GM19025 (cell line): ENCODE measurements around the gene SULT4A1.

ENCODE experiments used
- ATAC-seq: cut with Tn5 transposase; IDR thresholded peaks from one replicate; pipeline ENCODE4 v1.9.1; 2021; ENCODE audit warnings: mild to moderate bottlenecking, low read depth, moderate library complexity; ENCODE audit not compliant: unreplicated experiment

Gene SULT4A1

GRCh38 chr22:43847376-43848289 lies 14.7 kb downstream of the SULT4A1 start:
- ATAC-seq: no peak

DNA sequence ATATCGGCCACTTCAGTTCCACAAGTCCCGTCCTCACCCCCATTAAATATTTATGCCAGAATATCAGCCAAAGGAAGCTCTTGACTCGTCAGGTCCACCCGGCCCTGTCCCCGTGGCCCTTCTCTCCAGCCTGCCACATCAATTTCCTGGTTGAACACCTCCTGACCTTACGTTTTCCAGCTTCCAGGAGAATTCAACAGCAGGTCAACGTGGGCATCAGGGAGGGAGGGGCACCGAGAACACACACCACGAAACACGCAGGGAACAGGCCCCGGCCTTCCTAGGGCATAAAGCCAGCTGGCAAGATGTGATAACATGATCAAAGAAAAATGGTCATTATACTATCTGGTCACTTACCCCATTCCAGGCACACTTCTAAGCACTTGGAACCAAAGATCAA lies 15.3 kb downstream of the SULT4A1 start:
- no peak for ATAC-seq

DNA sequence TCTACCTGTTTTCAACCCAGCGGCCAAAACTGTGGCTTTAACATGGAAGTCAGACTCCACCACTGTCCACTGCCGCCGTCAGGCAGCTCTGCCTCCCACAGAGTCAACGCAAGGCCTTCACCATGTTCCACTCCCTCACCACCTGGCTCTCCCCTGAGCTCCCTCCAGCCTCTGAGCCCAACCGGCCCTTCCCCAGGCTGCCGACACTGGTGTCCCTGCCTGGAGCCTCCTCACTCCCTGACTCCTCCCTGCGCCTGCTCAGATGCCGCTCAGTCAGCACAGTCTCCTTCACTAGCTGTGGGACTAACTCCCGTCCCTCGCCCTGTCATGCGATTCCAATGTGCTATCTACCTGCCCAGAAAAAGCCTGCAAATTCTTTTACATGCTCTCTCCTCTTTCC lies 16.3 kb downstream of the SULT4A1 start:
- ATAC-seq: no peak

GRCh38 chr22:43844560-43845545 lies 17.5 kb downstream of the SULT4A1 start:
- ATAC-seq: no peak

DNA sequence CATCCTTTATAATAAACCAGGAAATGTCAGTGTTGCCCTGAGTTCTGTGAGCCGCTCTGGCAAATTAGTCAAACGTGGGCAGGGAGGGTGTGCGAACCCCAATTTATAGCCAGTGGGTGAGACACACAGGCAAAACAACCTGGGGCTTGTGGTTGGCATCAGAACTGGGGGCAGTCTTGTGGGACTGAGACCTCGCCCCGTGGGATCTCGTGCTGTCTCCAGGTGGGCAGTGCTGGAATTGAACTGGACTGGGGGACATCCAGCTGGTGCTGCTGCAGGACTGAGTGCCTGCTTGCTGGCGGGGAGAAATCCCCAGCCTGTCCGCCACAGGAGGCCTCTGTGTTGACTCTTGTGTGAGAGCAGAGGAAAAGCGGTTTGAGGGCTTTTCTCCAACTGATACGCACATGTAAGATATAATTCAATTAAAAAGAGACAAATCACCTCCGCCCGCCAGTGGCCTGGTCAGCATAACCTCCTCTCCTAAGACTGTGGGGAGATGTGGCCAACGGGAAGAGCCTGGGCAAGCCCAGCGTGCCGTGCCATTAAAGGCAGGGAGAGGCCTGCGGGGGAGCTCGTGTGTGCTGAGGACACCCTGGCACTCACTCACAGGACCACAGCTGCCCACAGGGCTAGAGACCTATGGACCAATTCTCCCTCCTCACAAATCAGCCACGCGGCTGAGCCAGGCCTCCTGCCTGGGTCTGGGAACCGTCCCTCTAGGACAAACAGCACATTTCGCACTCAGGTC lies 18.4 kb downstream of the SULT4A1 start:
- ATAC-seq: no peak

- no peak for ATAC-seq
These were observed 20.6 kb downstream of the SULT4A1 start for GRCh38 chr22:43841742-43842141.

- no peak for ATAC-seq
These were observed 21.5 kb downstream of the SULT4A1 start for GRCh38 chr22:43840851-43841250.

DNA sequence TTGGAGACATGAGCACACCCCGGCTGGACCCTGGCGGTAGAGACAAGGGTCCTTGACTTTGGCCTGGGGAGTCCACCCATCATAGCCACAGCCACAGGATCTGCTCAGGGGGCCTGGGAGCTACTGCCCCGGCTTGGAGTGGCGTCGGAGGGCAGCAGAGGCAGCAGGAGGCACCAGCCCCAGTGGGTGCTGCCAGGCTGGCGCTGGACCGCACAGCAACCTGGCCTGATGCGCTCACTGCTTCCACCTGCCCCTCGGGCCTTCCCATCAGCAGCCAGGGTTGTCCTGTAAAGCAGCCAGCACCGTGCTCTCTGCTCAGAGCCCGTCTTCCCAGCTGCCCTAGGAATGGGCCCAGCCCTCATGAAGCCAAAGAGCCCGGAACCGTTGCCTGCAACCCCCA lies 21.9 kb downstream of the SULT4A1 start:
- ATAC-seq: no peak

DNA sequence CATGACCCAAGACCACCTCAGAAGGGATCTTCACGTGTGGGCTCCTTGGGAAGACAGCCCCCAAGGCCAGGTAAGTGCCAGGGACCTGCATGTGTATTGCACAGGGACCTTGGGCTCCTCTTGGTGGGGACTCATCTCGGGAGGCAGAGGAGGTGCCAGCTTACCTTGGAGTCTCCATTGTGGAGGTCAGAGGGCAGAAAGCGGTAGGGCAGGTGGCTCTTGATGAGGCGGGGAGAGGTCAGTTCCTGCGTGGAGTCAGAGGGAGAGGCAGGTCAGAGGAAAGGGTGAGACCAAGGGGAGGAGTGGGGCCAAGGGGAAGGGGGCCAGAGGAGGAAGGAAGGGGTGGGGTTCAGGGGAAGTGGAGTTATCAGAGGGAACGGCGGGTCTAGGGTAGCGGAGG lies 22.5 kb downstream of the SULT4A1 start:
- ATAC-seq: no peak

DNA sequence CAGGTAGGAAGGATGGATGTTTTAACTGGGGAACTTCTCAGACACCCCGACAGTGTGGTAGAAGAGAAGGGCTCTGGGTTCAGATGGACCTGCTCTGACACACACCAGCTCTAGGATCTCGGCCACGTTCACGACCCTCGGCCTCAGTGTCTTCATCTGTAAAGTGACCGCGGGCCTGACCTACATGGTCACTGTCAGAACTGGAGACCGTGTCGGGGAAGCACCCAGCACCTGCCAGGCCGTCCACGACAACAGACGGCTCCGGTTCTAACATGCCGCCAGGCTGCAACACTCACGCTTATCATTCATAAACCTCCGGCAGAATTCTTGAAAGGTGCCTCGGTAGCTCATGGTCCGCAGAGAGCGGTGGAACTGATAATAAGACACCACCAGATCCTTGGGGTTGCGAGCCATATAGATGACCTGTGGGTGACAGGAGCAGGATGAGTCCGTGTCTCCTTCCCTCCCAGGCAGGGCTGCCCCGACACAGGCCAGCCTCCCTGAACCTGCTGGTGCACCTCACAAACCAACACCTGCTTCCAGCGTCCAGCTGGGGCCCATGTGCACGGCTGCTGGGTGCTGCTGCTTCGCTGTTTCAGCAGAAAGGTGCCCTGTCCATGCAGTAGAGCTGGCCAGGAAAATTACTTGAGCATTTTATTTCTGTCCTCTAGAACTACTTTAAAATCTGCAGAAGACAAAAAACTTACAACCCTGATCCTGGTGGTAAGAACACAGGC lies 23.6 kb downstream of the SULT4A1 start:
- ATAC-seq: no peak

DNA sequence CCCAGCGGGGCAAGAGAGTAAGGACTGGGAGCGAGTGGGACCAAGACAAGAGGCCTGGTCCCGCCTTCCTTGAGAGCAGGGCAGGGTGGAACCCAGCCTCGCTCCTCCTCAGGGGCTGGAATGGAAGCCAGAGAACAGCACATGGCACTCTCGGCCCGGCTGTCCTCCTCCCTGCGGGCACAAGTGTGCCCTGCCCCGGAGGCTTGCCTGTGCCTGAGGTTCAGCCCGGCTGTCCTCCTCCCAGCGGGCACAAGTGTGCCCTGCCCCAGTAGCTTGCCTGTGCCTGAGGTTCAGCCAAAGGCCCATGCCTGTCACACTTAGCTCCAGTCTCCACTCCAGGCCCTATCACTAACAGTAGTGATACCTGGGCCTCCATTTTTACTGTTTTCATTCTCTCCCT lies 24.2 kb downstream of the SULT4A1 start:
- no peak for ATAC-seq

GRCh38 chr22:43837666-43838065 lies 24.6 kb downstream of the SULT4A1 start:
- no peak for ATAC-seq

DNA sequence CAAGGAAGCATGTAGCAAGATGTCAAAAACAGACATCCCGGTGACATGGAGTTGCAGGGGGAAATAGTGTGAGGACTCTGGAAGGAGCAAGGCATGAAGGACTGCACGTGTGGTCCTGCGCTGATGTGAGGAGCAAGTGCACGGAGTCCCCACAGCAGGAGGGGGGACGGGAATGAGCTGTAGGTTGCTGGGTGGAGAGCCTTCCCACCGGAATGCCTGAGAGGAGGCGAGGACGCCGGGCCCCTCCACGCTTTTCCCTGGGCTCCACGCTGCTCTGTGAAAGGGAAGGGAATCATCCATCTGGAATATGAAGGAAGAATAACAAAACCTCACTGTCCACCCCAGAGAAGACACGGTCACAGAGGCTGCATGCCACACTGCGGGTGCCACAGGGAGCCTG lies 26.6 kb downstream of the SULT4A1 start:
- no peak for ATAC-seq

GRCh38 chr22:43835166-43835565 lies 27.1 kb downstream of the SULT4A1 start:
- no peak for ATAC-seq

GRCh38 chr22:43833286-43834240 lies 28.8 kb downstream of the SULT4A1 start:
- ATAC-seq: no peak

DNA sequence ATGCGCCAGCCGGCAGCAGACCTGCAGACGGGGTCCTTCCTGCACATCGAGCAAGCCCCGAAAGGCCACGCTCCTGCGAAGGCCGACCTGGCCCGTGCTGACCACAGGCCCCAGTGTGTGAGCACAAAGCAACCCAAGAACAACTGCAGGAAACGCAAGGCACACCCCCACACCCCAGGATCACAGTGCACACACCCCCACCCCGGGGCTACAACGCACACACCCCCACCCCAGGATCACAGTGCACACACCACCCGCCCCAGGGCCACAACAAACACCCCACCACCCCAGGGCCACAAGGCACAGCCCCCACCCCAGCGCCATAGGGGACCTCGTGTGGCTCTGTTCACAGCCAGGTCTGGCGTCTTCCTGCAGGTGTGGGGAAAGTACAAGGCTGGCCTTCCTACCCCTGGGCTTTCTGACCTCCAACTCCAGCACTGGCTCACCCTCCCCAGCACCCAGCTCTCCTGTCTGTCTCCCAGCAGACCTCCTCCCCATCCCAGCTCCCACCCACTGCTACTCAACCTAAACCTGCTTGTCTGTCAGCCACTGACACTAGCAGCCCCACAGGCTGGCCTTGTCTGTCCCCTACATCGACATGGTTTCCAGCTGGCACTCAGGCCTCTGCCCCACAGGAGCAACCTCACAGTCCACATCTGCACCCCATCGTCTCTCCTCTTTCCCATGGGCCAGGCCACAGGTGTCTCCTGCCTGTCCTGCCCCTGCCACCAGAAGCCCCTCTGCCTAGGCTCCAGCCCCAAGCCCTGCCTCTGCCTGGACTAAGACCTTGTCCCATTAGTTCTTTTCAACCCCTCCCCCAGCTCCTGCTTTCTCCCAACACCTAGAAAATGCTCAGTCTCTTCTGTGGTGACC lies 29.7 kb downstream of the SULT4A1 start:
- no peak for ATAC-seq

GRCh38 chr22:43831561-43832392 lies 30.5 kb downstream of the SULT4A1 start:
- ATAC-seq: no peak
